Neural cell (in vitro differentiated cells): ENCODE data around the gene C22orf23. TPM values are rescaled to one million over a fixed set of nuclear protein-coding genes. Genes with fewer than 3 reads are reported as not detected.

ENCODE experiments used
- H2AFZ ChIP-seq: fragments of 200-600, 300-800 bp; sonication (generic), shearing (Covaris generic); 2 replicates; pipeline ENCODE4 v1.6.0; 2014; ENCODE audit warnings: low read depth, mild to moderate bottlenecking, antibody characterized with exemption, low read length, moderate library complexity
- H3F3A ChIP-seq: fragments of 200-600 bp; shearing (Covaris generic); 2 replicates; pipeline ENCODE4 v1.6.1; 2016; ENCODE audit warnings: mild to moderate bottlenecking, moderate library complexity, mixed read lengths, antibody characterized with exemption, low read length; ENCODE audit not compliant: insufficient read depth, poor library complexity, severe bottlenecking
- H3K27ac ChIP-seq: fragments of 200-600, 300-800 bp; sonication (generic), shearing (Covaris generic); 2 replicates; pipeline ENCODE4 v1.5.1; 2014; ENCODE audit warnings: mild to moderate bottlenecking, low read length, moderate library complexity
- H3K27me3 ChIP-seq: fragments of 300-800, 200-600 bp; sonication (generic), shearing (Covaris generic); 2 replicates; pipeline ENCODE4 v1.6.0; 2014; ENCODE audit warnings: mild to moderate bottlenecking, low read depth, low read length, moderate library complexity; ENCODE audit not compliant: insufficient read depth
- H3K36me3 ChIP-seq: fragments of 300-800, 200-600 bp; sonication (generic), shearing (Covaris generic); 2 replicates; pipeline ENCODE4 v1.5.1; 2014; ENCODE audit warnings: mild to moderate bottlenecking, antibody characterized with exemption, low read length, moderate library complexity; ENCODE audit not compliant: insufficient read depth
- H3K4me2 ChIP-seq: fragments of 300-800, 200-600 bp; sonication (generic), shearing (Covaris generic); 2 replicates; pipeline ENCODE4 v1.6.0; 2014; ENCODE audit warnings: mild to moderate bottlenecking, low read length
- H3K4me3 ChIP-seq: fragments of 300-800, 200-600 bp; sonication (generic), shearing (Covaris generic); 2 replicates; pipeline ENCODE4 v1.5.1; 2014; ENCODE audit warnings: mild to moderate bottlenecking, low read length, moderate library complexity
- H3K79me2 ChIP-seq: fragments of 200-600 bp; shearing (Covaris generic); replicated peaks from 2 replicates; pipeline ENCODE4 v1.6.0; 2014; ENCODE audit warnings: mild to moderate bottlenecking, low read length, moderate library complexity; ENCODE audit not compliant: insufficient read depth
- H3K9ac ChIP-seq: fragments of 300-800, 200-600 bp; sonication (generic), shearing (Covaris generic); 2 replicates; pipeline ENCODE4 v1.6.1; 2016; ENCODE audit warnings: mild to moderate bottlenecking, low read length, mixed read lengths
- H3K9me2 ChIP-seq: fragments of 200-600 bp; shearing (Covaris generic); 2 replicates; pipeline ENCODE4 v1.6.1; 2016; ENCODE audit warnings: mild to moderate bottlenecking, low read length, mixed read lengths; ENCODE audit not compliant: insufficient read depth
- H3K9me3 ChIP-seq: fragments of 200-600, 300-800 bp; sonication (generic), shearing (Covaris generic); 2 replicates; pipeline ENCODE4 v1.6.1; 2016; ENCODE audit warnings: mild to moderate bottlenecking, mixed run types, low read length, moderate library complexity, mixed read lengths
- H4K20me1 ChIP-seq: fragments of 200-600 bp; shearing (Covaris generic); 2 replicates; pipeline ENCODE4 v1.6.1; 2016; ENCODE audit warnings: mild to moderate bottlenecking, mixed run types; ENCODE audit not compliant: insufficient read depth
- CTCF ChIP-seq: fragments of 450-650 bp; IDR thresholded peaks from 2 replicates; pipeline ENCODE4 v1.5.1; 2014; ENCODE audit warnings: antibody characterized with exemption, mild to moderate bottlenecking, moderate library complexity; ENCODE audit not compliant: poor library complexity, severe bottlenecking
- EP300 ChIP-seq: fragments of 450-650 bp; conservative IDR thresholded peaks from 2 replicates; pipeline ENCODE4 v1.6.1; 2014; ENCODE audit warnings: antibody characterized with exemption, mild to moderate bottlenecking, moderate library complexity; ENCODE audit not compliant: poor library complexity, severe bottlenecking
- EZH2 ChIP-seq: fragments of 200-600, 300-800 bp; shearing (Covaris generic), sonication (generic); IDR thresholded peaks from 2 replicates; pipeline ENCODE4 v1.6.1; 2014; ENCODE audit warnings: antibody characterized with exemption, low read length, borderline replicate concordance, mild to moderate bottlenecking; ENCODE audit not compliant: insufficient read depth, poor library complexity, severe bottlenecking
- MXI1 ChIP-seq: fragments of 450-650 bp; conservative IDR thresholded peaks from 2 replicates; pipeline ENCODE4 v1.6.1; 2014; ENCODE audit warnings: antibody characterized with exemption, mild to moderate bottlenecking; ENCODE audit not compliant: poor library complexity, severe bottlenecking
- POLR2AphosphoS5 ChIP-seq: IDR thresholded peaks from 2 replicates; pipeline ENCODE4 v1.6.1; 2012
- RAD21 ChIP-seq: fragments of 450-650 bp; conservative IDR thresholded peaks from 2 replicates; pipeline ENCODE4 v1.6.1; 2014; ENCODE audit warnings: antibody characterized with exemption, mild to moderate bottlenecking, moderate library complexity
- REST ChIP-seq: IDR thresholded peaks from 2 replicates; pipeline ENCODE4 v1.6.1; 2012; ENCODE audit warnings: borderline replicate concordance
- SMC3 ChIP-seq: fragments of 450-650 bp; conservative IDR thresholded peaks from 2 replicates; pipeline ENCODE4 v1.6.1; 2014; ENCODE audit warnings: antibody characterized with exemption, mild to moderate bottlenecking, moderate library complexity; ENCODE audit not compliant: poor library complexity
- TAF1 ChIP-seq: IDR thresholded peaks from 2 replicates; pipeline ENCODE4 v1.6.1; 2012; ENCODE audit warnings: low read depth
- polyA plus RNA-seq: library from polyadenylated mRNA; depleted of rRNA; stranded (reverse); fragments of >200 nt; gene quantifications from 2 replicates; pipeline ENCODE4 v1.2.3, GENCODE V29; 2014

The C22orf23 gene
- polyA plus RNA-seq, 1 donor from 2014 or later: 1.3 TPM

- Histone ChIP-seq H3K27ac (no peak overlapping the region), H3K9me2 (no peaks in the 10 kb centered on the region), H3K27me3 (no peaks in the 10 kb centered on the region), H3K79me2 (no peaks in the 10 kb centered on the region), H3F3A (no peaks in the 10 kb centered on the region), H3K4me2 (no peak overlapping the region), H3K4me3 (no peak overlapping the region), H3K9me3 (no peaks in the 10 kb centered on the region), H2AFZ (no peak overlapping the region), H3K9ac (no peak overlapping the region), H3K36me3 (no peaks in the 10 kb centered on the region), H4K20me1 (no peaks in the 10 kb centered on the region)
- TF ChIP-seq TAF1 (no peak), POLR2AphosphoS5 (no peak), MXI1 (no peak), SMC3 (no peak), RAD21 (no peak), EZH2 (no peak), CTCF (no peak), EP300 (no peak), REST (no peak)
These were observed 41.7 kb downstream of the C22orf23 start for GRCh38 chr22:37911697-37912096.

- H3K4me2 ChIP-seq: no peak overlapping the region
- H2AFZ ChIP-seq: no peak overlapping the region
- no peaks in the 10 kb centered on the region for H4K20me1 ChIP-seq
These were observed 42.3 kb downstream of the C22orf23 start for GRCh38 chr22:37910890-37911672.

More at GRCh38 chr22:37910890-37911672, 42.3 kb downstream of the C22orf23 start:
- Histone ChIP-seq H3F3A (no peaks in the 10 kb centered on the region), H3K36me3 (no peaks in the 10 kb centered on the region), H3K4me3 (no peak overlapping the region), H3K9ac (no peak overlapping the region), H3K27ac (no peak overlapping the region), H3K79me2 (no peaks in the 10 kb centered on the region), H3K27me3 (no peaks in the 10 kb centered on the region), H3K9me2 (no peaks in the 10 kb centered on the region), H3K9me3 (no peaks in the 10 kb centered on the region)
- TF ChIP-seq MXI1 (no peak), RAD21 (no peak), CTCF (no peak)
